Astrocyte (in vitro differentiated cells and primary cell): Measurements from ENCODE around the gene OLIG1. TPM values are rescaled to one million over a fixed set of nuclear protein-coding genes. Genes with fewer than 3 reads are reported as not detected.

Source experiments
- DNase-seq: peaks from one replicate; pipeline ENCODE4 v3.0.0-alpha.2; 2010; ENCODE audit warnings: low read depth
- FAIRE-seq: peaks from 2 replicates; lab custom pipeline; 2011; peaks lifted over from hg19 to GRCh38; lab: Jason Lieb, UNC
- H2AFZ ChIP-seq: 2 replicates; pipeline ENCODE4 v1.6.0; 2012; ENCODE audit warnings: low read depth, low read length, inconsistent platforms
- H3K27ac ChIP-seq: 2 replicates; pipeline ENCODE4 v1.5.1; 2011; ENCODE audit warnings: low read depth, low read length, inconsistent platforms
- H3K27me3 ChIP-seq: 2 replicates; pipeline ENCODE4 v1.6.0; 2011; ENCODE audit warnings: low read length, inconsistent platforms; ENCODE audit not compliant: insufficient read depth
- H3K36me3 ChIP-seq: 2 replicates; pipeline ENCODE4 v1.5.1; 2011; ENCODE audit warnings: low read length, inconsistent platforms; ENCODE audit not compliant: insufficient read depth
- H3K4me1 ChIP-seq: 2 replicates; pipeline ENCODE4 v1.5.1; 2011; ENCODE audit warnings: low read length, inconsistent platforms; ENCODE audit not compliant: insufficient read depth
- H3K4me2 ChIP-seq: 2 replicates; pipeline ENCODE4 v1.6.0; 2012; ENCODE audit warnings: low read length, inconsistent platforms
- H3K4me3 ChIP-seq: 2 replicates; pipeline ENCODE4 v1.5.1; 2011; ENCODE audit warnings: low read depth, mild to moderate bottlenecking, low read length, inconsistent platforms; ENCODE audit not compliant: insufficient read depth
- H3K79me2 ChIP-seq: 2 replicates; pipeline ENCODE4 v1.6.0; 2012; ENCODE audit warnings: mild to moderate bottlenecking, low read length, inconsistent platforms; ENCODE audit not compliant: insufficient read depth
- H3K9ac ChIP-seq: 2 replicates; pipeline ENCODE4 v1.6.0; 2012; ENCODE audit warnings: mild to moderate bottlenecking, low read length, inconsistent platforms
- H3K9me3 ChIP-seq: 2 replicates; pipeline ENCODE4 v1.5.1; 2012; ENCODE audit warnings: low read depth, mild to moderate bottlenecking, low read length, inconsistent platforms; ENCODE audit not compliant: insufficient read depth
- H4K20me1 ChIP-seq: 2 replicates; pipeline ENCODE4 v1.6.0; 2012; ENCODE audit warnings: low read length, inconsistent platforms; ENCODE audit not compliant: insufficient read depth
- H3K27ac Mint-ChIP-seq: one replicate; pipeline ENCODE4 v1.8.0; 2021; ENCODE audit warnings: mild to moderate bottlenecking, mixed read lengths; ENCODE audit not compliant: unreplicated experiment
- H3K27me3 Mint-ChIP-seq: one replicate; pipeline ENCODE4 v1.8.0; 2021; ENCODE audit warnings: low read depth, mixed read lengths; ENCODE audit not compliant: unreplicated experiment
- H3K36me3 Mint-ChIP-seq: one replicate; pipeline ENCODE4 v1.8.0; 2021; ENCODE audit warnings: low read depth, mixed read lengths; ENCODE audit not compliant: unreplicated experiment
- H3K4me1 Mint-ChIP-seq: one replicate; pipeline ENCODE4 v1.8.0; 2021; ENCODE audit warnings: low read depth, mixed read lengths; ENCODE audit not compliant: unreplicated experiment
- H3K4me3 Mint-ChIP-seq: one replicate; pipeline ENCODE4 v1.8.0; 2021; ENCODE audit warnings: mild to moderate bottlenecking, moderate library complexity, mixed read lengths; ENCODE audit not compliant: unreplicated experiment
- H3K9me3 Mint-ChIP-seq: one replicate; pipeline ENCODE4 v1.8.0; 2021; ENCODE audit warnings: mild to moderate bottlenecking, mixed read lengths; ENCODE audit not compliant: unreplicated experiment
- EZH2 ChIP-seq: IDR thresholded peaks from 2 replicates; pipeline ENCODE4 v1.6.1; 2012; ENCODE audit warnings: mild to moderate bottlenecking, low read length, inconsistent platforms; ENCODE audit not compliant: insufficient read depth
- total RNA-seq: library from RNA; stranded (reverse); gene quantifications from 2 replicates; pipeline ENCODE4 v1.2.1, GENCODE V29; 2021
- TF ChIP-seq, protein P1 (sequence below): IDR thresholded peaks from 2 replicates; pipeline ENCODE4 v1.5.1; 2011; ENCODE audit warnings: low read depth, mild to moderate bottlenecking, inconsistent platforms, low read length, moderate library complexity; ENCODE audit not compliant: insufficient read depth

The OLIG1 gene
- total RNA-seq, 1 donor from 2014 or later, result not detected

DNA sequence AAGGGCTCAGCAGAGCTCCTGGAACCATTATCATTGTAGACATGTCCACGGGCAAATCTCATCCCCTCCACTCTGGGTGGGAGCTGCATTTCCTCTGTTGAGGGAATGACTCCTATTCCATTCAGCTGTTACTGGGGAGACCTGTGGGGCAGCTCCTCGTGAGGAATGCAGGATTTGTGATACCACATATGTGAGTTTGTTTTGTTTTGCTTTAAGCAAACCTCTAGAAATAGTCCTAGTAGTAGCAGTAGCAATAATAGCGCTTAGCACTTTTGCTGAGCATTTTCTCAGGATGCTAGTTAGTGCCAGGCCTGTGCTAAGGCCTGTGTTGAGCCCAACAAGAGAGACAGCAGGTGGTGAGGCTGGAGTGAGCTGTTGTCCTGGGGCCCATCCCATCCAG lies 10.8 kb downstream of the OLIG1 start:
- no peak overlapping the region for H3K4me3 Mint-ChIP-seq
- H3K4me1 Mint-ChIP-seq, result peaks cover 18% of the 10 kb centered on the region
- H3K27ac Mint-ChIP-seq, result no peak overlapping the region

GRCh38 chr21:33088384-33088783 lies 18.4 kb downstream of the OLIG1 start:
- Histone ChIP-seq H3K4me3 (no peak overlapping the region), H3K27ac (no peak overlapping the region), H3K4me1 (no peaks in the 10 kb centered on the region), H3K27me3 (peaks cover 19% of the 10 kb centered on the region), H2AFZ (no peak overlapping the region), H4K20me1 (no peaks in the 10 kb centered on the region), H3K9me3 (no peaks in the 10 kb centered on the region), H3K79me2 (no peaks in the 10 kb centered on the region), H3K36me3 (no peaks in the 10 kb centered on the region), H3K4me2 (no peak overlapping the region), H3K9ac (no peak overlapping the region)
- TF ChIP-seq EZH2, result no peak
- TF ChIP-seq, protein P1, sequence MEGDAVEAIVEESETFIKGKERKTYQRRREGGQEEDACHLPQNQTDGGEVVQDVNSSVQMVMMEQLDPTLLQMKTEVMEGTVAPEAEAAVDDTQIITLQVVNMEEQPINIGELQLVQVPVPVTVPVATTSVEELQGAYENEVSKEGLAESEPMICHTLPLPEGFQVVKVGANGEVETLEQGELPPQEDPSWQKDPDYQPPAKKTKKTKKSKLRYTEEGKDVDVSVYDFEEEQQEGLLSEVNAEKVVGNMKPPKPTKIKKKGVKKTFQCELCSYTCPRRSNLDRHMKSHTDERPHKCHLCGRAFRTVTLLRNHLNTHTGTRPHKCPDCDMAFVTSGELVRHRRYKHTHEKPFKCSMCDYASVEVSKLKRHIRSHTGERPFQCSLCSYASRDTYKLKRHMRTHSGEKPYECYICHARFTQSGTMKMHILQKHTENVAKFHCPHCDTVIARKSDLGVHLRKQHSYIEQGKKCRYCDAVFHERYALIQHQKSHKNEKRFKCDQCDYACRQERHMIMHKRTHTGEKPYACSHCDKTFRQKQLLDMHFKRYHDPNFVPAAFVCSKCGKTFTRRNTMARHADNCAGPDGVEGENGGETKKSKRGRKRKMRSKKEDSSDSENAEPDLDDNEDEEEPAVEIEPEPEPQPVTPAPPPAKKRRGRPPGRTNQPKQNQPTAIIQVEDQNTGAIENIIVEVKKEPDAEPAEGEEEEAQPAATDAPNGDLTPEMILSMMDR, result no peak
- DNase-seq (no peak), FAIRE-seq (no peak)
- no peaks in the 10 kb centered on the region for H3K36me3 Mint-ChIP-seq
- no peak overlapping the region for H3K4me3 Mint-ChIP-seq
- H3K27ac Mint-ChIP-seq, result no peak overlapping the region
- H3K4me1 Mint-ChIP-seq, result no peaks in the 10 kb centered on the region
- H3K27me3 Mint-ChIP-seq, result peaks cover 8% of the 10 kb centered on the region
- no peaks in the 10 kb centered on the region for H3K9me3 Mint-ChIP-seq

More for the DNA sequence above, 10.8 kb downstream of the OLIG1 start:
- H3K36me3 ChIP-seq, result no peaks in the 10 kb centered on the region
- no peak overlapping the region for H3K9ac ChIP-seq
- DNase-seq (no peak), FAIRE-seq (no peak)
- no peak overlapping the region for H3K4me3 ChIP-seq
- Mint-ChIP-seq H3K9me3 (no peaks in the 10 kb centered on the region), H3K27me3 (peaks cover 11% of the 10 kb centered on the region), H3K36me3 (no peaks in the 10 kb centered on the region)
- H3K4me1 ChIP-seq, result peaks cover 8% of the 10 kb centered on the region
- H3K9me3 ChIP-seq, result no peaks in the 10 kb centered on the region
- no peak overlapping the region for H3K27ac ChIP-seq
- H3K27me3 ChIP-seq, result peaks cover 21% of the 10 kb centered on the region
- H3K4me2 ChIP-seq, result no peak overlapping the region
- H4K20me1 ChIP-seq, result no peaks in the 10 kb centered on the region
- H2AFZ ChIP-seq, result no peak overlapping the region
- no peak for TF ChIP-seq EZH2
- TF ChIP-seq, protein P1, result no peak
- no peaks in the 10 kb centered on the region for H3K79me2 ChIP-seq

- FAIRE-seq, result no peak
Measured at GRCh38 chr21:33089395-33090119, 19.6 kb downstream of the OLIG1 start.

More at GRCh38 chr21:33089395-33090119, 19.6 kb downstream of the OLIG1 start:
- no peak for DNase-seq
- Mint-ChIP-seq H3K4me1 (no peaks in the 10 kb centered on the region), H3K9me3 (no peaks in the 10 kb centered on the region), H3K4me3 (no peak overlapping the region), H3K27ac (no peak overlapping the region), H3K36me3 (no peaks in the 10 kb centered on the region), H3K27me3 (peaks cover 8% of the 10 kb centered on the region)
- Histone ChIP-seq H3K27ac (no peak overlapping the region), H3K9me3 (no peaks in the 10 kb centered on the region), H2AFZ (no peak overlapping the region), H3K9ac (no peak overlapping the region), H3K79me2 (no peaks in the 10 kb centered on the region), H3K4me3 (no peak overlapping the region), H4K20me1 (no peaks in the 10 kb centered on the region), H3K36me3 (no peaks in the 10 kb centered on the region), H3K4me1 (no peaks in the 10 kb centered on the region), H3K27me3 (peaks cover 19% of the 10 kb centered on the region), H3K4me2 (no peak overlapping the region)
- TF ChIP-seq EZH2, result no peak
- TF ChIP-seq, protein P1, result no peak
